Activated T-cell treated with anti-CD3 and anti-CD28 coated beads, Interleukin-2, amount 50 U/mL, for 48 hours (primary cell): ENCODE results near the gene KLHL22.
"Not testable (repeated sequence)": the region's sequence is repeated elsewhere in the genome, so short reads cannot be mapped to it uniquely, and the experiment has no call there.

Source experiments
- DNase-seq, 2 experiments: peaks; one replicate each; pipeline ENCODE4 v3.0.0-alpha.2; 2020

Gene KLHL22

DNA sequence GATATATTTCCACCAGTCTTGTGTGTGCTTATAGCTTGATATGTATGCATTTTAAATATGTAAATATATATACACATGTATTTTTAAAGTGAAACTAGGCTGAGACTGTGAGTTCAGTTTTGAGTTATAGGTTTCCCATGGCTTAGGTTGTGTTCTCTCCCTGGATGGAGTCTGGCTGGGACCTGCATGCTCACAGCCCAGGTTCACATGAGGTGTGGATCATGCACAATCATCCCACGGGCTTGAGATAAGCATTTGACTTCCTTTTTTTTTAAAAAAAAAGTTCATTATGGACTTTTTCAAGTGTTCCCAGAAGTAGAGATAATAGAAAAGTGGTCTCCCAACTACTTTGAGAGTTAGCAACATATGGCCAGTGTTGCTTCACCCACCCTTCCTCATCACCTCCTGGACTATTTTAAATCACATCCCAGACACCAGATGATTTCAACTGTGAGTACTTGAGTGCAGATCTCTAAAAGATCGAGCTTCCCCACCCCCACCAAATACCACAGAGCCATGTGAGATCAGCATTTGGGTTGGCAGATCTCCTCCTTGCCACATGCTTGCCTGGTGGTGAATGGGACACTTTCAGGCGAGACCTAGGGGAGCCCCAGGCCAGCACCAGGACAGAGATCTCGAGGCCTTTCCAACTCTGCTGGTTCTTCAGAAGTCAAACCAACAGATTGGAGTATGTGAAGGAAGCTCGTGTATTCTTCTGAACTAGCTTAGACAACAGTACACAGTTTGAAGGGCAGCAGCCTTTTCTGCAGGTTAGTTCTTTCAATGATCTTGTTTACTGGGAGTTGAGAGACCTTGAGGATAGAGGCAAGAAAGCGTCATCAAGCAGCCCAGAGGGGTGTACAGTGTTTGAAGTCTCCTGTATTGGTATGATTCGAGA, 27.7 kb upstream of the KLHL22 start:
- DNase-seq = peak; percentile 40 to 44

DNA sequence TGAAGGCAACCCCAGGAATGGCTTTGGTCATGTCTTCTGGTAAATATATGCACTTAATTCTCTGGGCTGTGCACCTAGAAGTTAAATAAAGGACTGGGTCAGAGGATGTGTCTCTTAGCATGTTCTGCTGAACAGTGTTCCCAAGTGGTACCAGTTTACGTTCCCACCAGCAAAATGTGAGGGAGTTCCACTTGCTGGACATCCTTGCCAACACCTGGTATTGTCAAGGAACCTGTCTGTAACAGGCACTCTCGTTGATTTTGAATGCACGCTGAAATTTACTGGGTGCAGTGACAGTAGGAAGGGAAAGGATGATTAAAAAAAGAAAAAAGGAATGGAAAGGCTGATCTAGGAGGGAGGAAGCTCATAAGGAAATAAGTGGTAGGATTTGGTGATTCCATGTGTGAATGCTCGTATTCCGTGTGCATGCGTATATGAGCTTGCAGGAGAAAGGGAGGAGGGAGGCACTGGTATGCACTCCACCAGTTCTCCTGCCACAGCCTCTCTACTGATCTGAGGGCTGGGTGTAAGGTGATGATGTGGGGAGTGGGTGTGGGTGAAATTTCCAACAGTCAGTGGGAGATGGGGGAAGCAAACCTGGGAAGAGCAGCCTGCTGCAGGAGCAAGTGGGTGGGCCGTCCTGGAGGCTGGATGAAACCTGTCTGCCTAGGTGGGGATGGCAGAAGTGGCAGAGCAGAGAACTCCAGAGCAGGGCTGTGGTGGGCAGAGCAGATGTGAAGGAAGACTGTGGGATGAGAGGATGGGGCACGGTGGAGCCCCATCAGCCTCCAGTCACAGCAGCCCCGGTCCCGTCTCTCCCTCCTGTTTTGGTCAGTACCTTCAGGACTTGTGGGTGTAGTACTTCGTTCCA, 26.8 kb upstream of the KLHL22 start:
- DNase-seq = no peak

- DNase-seq = peak; percentile 42 to 57
These were observed 24.5 kb upstream of the KLHL22 start for GRCh38 chr22:20520093-20520511.

- DNase-seq = no peak
These were observed 24.0 kb upstream of the KLHL22 start for GRCh38 chr22:20519558-20519957.

GRCh38 chr22:20517841-20518592, 22.4 kb upstream of the KLHL22 start:
- no peak for DNase-seq

DNA sequence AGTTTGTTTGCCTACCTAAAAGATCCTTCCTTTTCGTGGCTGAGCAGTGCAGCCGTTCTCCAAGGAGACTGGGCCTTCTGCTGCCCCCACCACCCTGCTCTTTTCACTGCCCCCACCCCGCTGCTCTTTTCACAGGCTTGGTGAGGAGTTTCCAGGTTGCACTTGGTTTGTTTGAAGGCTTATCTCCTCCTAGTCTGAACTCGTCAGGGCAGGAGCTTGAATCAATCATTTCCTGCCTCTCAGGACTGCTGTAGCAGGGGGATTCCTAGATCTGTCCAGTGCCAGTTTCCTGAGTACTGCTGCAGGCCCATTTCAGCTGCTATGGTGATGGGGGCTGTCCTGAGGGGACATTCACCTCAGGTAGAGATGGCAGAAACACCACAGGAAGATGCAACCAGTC, 21.8 kb upstream of the KLHL22 start:
- no peak for DNase-seq

GRCh38 chr22:20516399-20516798, 20.8 kb upstream of the KLHL22 start:
- no peak for DNase-seq

GRCh38 chr22:20514658-20515406, 19.2 kb upstream of the KLHL22 start:
- peak; percentile 29 to 44 for DNase-seq

- no peak for DNase-seq
These were observed 16.1 kb upstream of the KLHL22 start for GRCh38 chr22:20511578-20512229.

DNA sequence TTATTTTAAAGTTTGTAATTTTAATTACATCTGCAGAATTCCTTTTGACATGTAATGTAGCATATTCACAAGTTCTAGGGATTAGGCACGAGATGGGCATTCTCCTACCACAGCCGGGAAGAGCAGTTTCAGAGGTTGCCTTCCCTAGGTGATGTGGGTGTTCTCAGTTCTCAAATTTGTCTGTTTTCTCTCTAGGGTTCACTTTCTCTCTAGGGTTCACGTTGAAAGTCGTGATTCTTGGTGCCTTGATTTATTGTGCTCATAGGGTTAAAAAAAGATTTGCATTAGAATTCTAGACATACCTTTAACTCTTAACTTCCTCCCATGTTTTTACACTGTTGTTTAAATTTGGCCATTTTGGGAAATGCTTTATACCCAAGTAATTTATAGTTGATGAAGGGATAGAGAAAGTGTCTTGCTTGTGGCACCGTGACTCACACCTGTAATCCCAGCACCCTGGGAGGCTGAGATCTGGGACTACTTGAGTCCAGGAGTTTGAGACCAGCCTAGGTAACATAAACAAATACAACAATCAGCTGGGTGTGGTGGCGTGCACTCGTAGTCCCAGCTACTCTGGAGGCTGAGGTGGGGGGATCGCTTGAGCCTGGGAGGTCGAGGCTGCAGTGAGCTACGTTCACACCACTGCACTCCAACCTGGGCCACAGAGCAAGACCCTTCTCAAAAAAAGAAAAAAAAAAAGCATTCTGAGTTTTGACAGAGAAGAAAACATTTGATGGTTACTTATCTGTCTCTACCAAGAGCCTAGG, 15.4 kb upstream of the KLHL22 start:
- DNase-seq = no peak

- peak; percentile 61 to 63 for DNase-seq
These were observed 13.9 kb upstream of the KLHL22 start for GRCh38 chr22:20509344-20510047.

DNA sequence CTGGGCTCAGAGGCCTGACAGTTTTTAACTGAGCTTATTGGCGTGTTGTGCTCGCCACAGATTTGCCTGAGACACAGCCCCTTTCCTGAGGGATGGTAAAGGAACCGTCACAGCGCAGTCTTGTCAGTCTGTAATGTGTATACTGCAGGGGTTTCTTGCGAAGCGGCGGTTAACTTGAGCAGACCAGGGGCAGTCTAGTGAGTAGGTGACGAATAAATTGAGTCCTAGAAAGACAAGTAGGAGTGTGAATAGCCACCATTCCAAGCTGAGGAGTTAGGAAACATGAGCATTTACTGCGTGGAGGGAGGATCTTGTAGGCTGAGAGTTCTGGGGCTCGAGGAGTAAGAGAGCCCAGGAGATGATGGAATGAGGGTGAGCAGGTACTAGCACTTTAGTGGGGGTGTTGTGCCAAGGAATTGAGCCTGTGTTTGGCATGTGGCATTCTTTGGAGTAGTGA, 13.2 kb upstream of the KLHL22 start:
- DNase-seq = peak in 1 of 2 experiments; percentile 32

DNA sequence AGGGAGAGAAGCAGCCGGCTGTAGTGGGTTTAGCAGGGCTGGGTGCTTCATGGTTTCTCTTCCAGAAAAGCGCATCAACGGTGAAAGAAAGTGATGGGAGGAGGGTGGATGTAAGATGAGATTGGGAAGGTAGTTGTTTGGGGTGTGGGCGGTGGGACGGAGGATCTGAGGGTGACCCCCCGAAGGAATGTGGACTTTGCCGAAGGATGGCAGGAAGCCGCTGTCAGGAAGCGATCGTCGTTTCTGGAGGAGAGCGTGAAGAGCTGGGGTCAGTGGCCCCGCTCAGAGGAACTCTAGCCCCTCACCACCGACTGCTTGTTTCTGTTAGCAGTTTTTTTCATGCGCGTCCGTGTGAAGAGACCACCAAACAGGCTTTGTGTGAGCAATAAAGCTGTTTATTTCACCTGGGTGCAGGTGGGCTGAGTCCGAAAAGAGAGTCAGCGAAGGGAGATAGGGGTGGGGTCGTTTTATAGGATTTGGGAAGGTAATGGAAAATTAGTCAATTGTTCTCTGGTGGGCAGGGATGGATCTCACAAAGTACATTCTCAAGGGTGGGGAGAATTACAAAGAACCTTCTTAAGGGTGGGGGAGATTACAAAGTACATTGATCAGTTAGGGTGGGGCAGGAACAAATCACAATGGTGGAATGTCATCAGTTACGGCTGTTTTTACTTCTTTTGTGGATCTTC, 12.6 kb upstream of the KLHL22 start:
- DNase-seq = not testable (repeated sequence)

- DNase-seq = peak; percentile 91 to 93
These were observed 11.9 kb upstream of the KLHL22 start, which contains the start of gene MED15 for GRCh38 chr22:20507253-20508066. Gene MED15, plus strand, starts transcription at chr22:20507610. Its CDS starts 69 bp downstream, at chr22:20507679.

- no peak for DNase-seq
These were observed 11.1 kb upstream of the KLHL22 start for GRCh38 chr22:20506543-20507252.

DNA sequence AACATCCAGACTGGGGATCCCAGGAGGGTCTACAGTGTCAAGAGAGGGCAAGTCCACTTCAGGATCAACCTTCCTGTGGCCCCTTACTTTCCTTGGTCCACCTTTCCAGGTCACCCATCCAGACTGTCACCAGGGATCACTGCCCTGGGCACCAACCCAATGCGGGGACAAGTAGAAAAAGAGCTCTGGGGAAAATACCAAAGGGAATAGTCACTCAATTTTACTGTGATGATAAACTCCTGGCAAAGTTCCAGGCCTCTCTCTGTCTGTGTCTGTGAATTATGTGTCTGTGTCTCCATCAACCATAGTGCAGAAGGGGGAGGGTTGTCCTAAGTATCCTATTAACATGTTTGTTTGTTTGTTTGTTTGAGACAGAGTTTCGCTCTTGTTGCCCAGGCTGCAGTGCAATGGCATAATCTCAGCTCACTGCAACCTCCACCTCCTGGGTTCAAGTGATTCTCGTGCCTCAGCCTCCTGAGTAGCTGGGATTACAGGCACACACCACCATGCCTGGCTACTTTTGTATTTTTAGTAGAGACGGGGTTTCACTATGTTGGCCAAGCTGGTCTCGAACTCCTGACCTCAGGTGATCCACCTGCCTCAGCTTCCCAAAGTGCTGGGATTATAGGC, 8.8 kb upstream of the KLHL22 start:
- not testable (repeated sequence) for DNase-seq

- DNase-seq = no peak
These were observed 8.2 kb upstream of the KLHL22 start for GRCh38 chr22:20503816-20504215.
